Right lobe of liver (tissue), 6 donors: ENCODE data around the gene SLC25A45. TPM values are rescaled to one million over a fixed set of nuclear protein-coding genes. Genes with fewer than 3 reads are reported as not detected.

ENCODE experiments used
- ATAC-seq, 4 donors: fragments of 200-7000 bp; cut with Tn5 transposase; one replicate each; pipeline ENCODE4 v1.9.1; 2020; ENCODE audit warnings: mild to moderate bottlenecking in 4 of 4, moderate library complexity in 4 of 4
- DNase-seq, 3 donors: peaks; one replicate each; pipeline ENCODE4 v3.0.0-alpha.2; 2020
- H3K27ac ChIP-seq, 3 donors: fragments of 200-600 bp; one replicate each; pipeline ENCODE4 v1.8.0; 2022
- H3K27me3 ChIP-seq, 2 donors: fragments of 200-600 bp; one replicate each; pipeline ENCODE4 v1.8.0; 2022
- H3K36me3 ChIP-seq, 4 donors: fragments of 200-600 bp; sonication (generic) in 1 of 4; one replicate each; pipeline versions ENCODE4 v1.5.1 to v1.8.0; 2017 to 2022; ENCODE audit warnings: control low read depth in 1 of 4
- H3K4me1 ChIP-seq, 4 donors: fragments of 200-600 bp; sonication (generic) in 1 of 4; one replicate each; pipeline versions ENCODE4 v1.5.1 to v1.8.0; 2017 to 2022; ENCODE audit warnings: control low read depth in 1 of 4
- H3K4me3 ChIP-seq, 3 donors: fragments of 200-600 bp; one replicate each; pipeline ENCODE4 v1.8.0; 2022
- H3K9me3 ChIP-seq, 4 donors: fragments of 200-600 bp; sonication (generic) in 1 of 4; one replicate each; pipeline versions ENCODE4 v1.5.1 to v1.8.0; 2017 to 2022; ENCODE audit warnings: control low read depth in 1 of 4
- POLR2A ChIP-seq: fragments of 450-650 bp; IDR thresholded peaks from one replicate; pipeline ENCODE4 v1.6.1; 2017; ENCODE audit warnings: antibody characterized with exemption, mild to moderate bottlenecking
- WGBS: methylation state at CpG from one replicate; pipeline ENCODE4 v1.1.6; 2018; ENCODE audit warnings: low coverage, low lambda C conversion rate; ENCODE audit not compliant: insufficient coverage; ENCODE audit errors: missing lambda C conversion rate; 5-methylcytosine and 5-hydroxymethylcytosine counted together
- intact Hi-C, 2 donors: fragments of 100-400 bp; cut with DNase I; formaldehyde crosslinking; loops; one replicate each; pipeline versions ENCODE4 v1.11.2 to v1.14.1; 2022
- total RNA-seq, 6 experiments: library from RNA; depleted of rRNA in 2 of 6; stranded (reverse); fragments of >200 nt in 2 of 6; fragmentation: NEBNext Ultra II Directional in 3 of 6; extraction: Animal tissue kit (Norgen Biotek cat#: 25700) in 3 of 6; gene quantifications; one replicate each; pipeline versions ENCODE4 v1.1.0 to v1.2.4, GENCODE V29; 2016 to 2023
- TF ChIP-seq, protein P1 (sequence below), 4 donors: fragments of 200-600 bp in 3 of 4; fragments of 450-650 bp in 1 of 4; IDR thresholded peaks; one replicate each; pipeline versions ENCODE4 v1.5.1 to v1.8.0; 2016 to 2022; ENCODE audit warnings: antibody characterized with exemption in 4 of 4, mild to moderate bottlenecking in 2 of 4
- donor health status: DM: no; HTN: yes; CAD: no.
- donor health status: DM: no; HTN: no; CAD: no.
- donor health status: DM: no; HTN: no; CAD: no.
- donor health status: DM: no; HTN: yes; CAD: no.
- donor health status: DM: no; HTN: yes; CAD: no.

Gene SLC25A45
- total RNA-seq, 6 experiments from 2014 or later = 7.5 to 17.5 (median 12.1) TPM

DNA sequence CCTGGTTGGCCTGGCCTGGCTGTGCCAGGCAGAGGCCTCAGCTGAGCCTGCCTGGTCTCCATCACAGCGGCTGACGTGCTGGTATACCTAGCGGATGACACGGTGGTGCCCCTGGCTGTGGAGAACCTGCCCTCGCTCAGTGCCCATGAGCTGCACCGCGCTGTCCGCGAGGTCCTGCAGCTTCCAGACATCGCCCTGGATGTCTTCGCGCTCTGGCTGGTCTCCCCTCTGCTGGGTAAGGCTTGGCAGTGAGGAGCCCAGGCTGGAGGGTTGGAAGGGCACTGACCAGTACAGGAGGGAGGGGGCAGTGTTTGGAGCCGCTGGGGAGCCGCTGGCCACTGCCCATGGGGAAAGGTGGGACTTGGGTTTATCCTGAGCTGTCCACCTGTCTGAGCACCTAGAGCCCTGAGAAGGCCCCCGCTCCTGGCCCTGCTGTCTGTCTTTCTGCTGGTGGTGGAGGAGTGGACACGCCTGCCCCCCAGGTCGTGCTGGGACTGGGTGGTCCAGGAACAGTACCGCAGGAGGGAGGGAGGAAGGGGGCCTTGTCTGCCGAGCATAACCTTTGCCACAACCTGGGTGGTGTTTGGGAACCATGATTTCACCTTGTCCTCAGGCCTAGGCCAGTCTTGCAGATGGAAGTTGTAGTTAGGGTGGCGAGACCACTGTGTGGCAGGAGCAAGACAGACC lies 7.0 kb upstream of the SLC25A45 start:
- Histone ChIP-seq H3K9me3 (no peaks in the 10 kb centered on the region), H3K36me3 (peaks cover 0 to 4% (median 1%) of the 10 kb centered on the region in 4 donors), H3K27me3 (no peaks in the 10 kb centered on the region), H3K4me1 (peaks cover 0 to 20% (median 4%) of the 10 kb centered on the region in 4 donors), H3K27ac (peak overlapping the region; percentile 11 to 51 (median 18)), H3K4me3 (no peak overlapping the region)
- WGBS = 87% methylated on average over 7 of the region's 20 CpGs
- DNase-seq (no peak), ATAC-seq (no peak)
- TF ChIP-seq, protein P1, sequence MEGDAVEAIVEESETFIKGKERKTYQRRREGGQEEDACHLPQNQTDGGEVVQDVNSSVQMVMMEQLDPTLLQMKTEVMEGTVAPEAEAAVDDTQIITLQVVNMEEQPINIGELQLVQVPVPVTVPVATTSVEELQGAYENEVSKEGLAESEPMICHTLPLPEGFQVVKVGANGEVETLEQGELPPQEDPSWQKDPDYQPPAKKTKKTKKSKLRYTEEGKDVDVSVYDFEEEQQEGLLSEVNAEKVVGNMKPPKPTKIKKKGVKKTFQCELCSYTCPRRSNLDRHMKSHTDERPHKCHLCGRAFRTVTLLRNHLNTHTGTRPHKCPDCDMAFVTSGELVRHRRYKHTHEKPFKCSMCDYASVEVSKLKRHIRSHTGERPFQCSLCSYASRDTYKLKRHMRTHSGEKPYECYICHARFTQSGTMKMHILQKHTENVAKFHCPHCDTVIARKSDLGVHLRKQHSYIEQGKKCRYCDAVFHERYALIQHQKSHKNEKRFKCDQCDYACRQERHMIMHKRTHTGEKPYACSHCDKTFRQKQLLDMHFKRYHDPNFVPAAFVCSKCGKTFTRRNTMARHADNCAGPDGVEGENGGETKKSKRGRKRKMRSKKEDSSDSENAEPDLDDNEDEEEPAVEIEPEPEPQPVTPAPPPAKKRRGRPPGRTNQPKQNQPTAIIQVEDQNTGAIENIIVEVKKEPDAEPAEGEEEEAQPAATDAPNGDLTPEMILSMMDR (IDR thresholded peaks at IDR 0.05) = no peak
- TF ChIP-seq POLR2A = no peak
- intact Hi-C loops = no loop called here

DNA sequence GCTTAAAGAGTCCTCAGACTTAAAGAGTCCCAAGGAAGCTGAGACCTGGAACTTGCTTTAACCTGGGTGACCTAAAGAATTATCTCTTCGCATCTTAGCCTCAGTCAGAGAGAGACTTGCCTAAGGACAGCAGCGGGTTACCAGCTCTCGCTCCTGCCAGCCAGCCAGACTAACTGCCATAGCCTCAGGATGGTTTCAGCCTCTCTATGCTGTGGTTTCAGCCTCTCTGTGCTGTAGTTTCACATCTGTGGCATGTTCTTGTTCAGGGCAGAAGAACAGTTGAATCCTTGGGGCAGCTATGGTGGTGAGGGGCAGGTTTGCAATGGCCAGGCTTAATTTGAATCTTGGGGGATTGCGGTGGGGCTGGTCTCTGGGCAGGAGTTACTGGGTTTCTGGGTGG lies 6.3 kb upstream of the SLC25A45 start:
- Histone ChIP-seq H3K4me1 (peaks cover 0 to 20% (median 4%) of the 10 kb centered on the region in 4 donors), H3K9me3 (no peaks in the 10 kb centered on the region), H3K27ac (peak overlapping the region in 1 of 3 donors; percentile 13), H3K36me3 (no peaks in the 10 kb centered on the region), H3K4me3 (no peak overlapping the region), H3K27me3 (no peaks in the 10 kb centered on the region)
- DNase-seq = no peak
- intact Hi-C loops = no loop called here
- WGBS = 95% methylated on average over 2 of the region's 4 CpGs
- no peak for ATAC-seq
- no peak for TF ChIP-seq POLR2A
- TF ChIP-seq, protein P1 (IDR thresholded peaks at IDR 0.05) = no peak

DNA sequence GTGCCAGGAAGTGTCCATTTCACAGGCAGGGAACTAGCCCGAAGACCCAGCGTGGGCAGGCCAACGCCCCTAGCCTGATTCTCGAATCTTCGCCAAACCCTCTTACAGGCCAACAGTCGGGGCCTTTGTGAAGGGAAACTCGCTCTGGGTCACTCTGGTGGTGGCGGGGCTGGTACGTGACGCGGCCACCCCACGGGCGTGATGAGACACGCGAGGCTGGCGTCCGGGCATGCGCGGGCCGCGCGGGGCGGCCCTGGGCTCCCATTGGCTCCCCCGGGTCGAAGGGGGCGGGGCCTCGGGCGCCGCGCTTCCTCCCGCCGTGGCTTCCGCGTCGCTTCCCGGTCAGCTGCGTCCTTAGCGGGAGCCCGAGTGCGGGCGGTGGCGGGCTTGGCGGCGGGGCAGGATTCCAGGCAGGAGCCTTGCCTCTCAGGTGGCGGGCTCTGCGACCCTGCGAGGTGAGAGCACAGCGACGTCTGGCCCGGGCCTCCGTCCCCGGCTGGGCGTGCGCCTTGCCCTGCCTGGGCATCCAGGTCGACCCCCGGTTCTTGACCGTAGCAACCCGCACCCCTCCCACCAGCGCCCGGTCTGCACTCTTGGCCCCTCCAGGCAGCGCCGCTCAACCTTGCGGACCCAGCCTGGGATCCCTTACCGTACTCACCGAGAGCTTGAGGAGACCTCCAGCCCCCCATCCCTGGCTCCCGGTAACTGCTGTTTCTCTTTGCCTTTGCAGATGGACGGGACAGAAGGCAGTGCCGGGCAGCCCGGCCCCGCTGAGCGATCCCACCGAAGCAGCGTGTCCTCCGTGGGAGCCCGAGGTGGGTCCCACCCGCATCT lies 4.1 kb upstream of the SLC25A45 start, which contains the start of gene FRMD8:
Gene FRMD8, plus strand, starts transcription at position 331 of the 834 bp plus-strand sequence. Its CDS starts 400 bp downstream, at position 731.
- peak; percentile 93 to 95 (median 94) for DNase-seq
- Histone ChIP-seq H3K36me3 (no peaks in the 10 kb centered on the region), H3K27ac (peak within 1 kb of the TSS; percentile 91 to 99 (median 97)), H3K4me3 (peak within 1 kb of the TSS; percentile 76 to 97 (median 95)), H3K4me1 (peaks cover 0 to 36% (median 8%) of the 10 kb centered on the region in 4 donors), H3K27me3 (no peaks in the 10 kb centered on the region), H3K9me3 (no peaks in the 10 kb centered on the region)
- 7% methylated on average over 12 of the region's 76 CpGs for WGBS
- intact Hi-C loops = no loop called here
- TF ChIP-seq POLR2A = peak; percentile 95
- TF ChIP-seq, protein P1 (IDR thresholded peaks at IDR 0.05) = no peak
- peak; percentile 53 to 71 (median 70) for ATAC-seq

DNA sequence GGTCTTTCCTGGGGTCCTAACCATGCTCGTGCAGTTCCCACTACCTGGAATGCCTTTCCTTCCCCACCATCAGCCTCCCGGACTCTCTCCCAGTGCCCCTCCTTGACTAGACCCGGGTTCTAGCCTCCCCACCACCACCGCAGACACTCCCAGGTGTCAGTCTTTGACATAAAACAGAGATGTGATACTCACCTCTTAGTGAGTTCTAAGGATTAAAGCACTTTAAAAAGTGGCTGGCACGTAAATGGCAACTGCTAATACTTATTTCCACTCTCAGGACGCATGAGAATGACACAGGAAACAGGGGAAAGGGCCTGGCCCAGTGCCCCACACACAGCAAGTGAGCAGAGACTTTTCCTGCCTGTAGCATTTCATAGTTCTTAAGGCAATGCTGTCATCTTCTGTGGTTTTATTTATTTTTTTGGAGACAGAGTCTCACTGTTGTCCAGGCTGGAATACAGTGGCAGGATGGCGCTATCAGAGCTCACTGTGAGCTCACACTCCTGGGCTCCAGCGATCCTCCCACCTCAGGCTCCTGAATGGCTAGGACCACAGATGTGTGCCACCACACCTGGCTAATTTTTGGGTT lies 1.9 kb upstream of the SLC25A45 start:
- Histone ChIP-seq H3K4me3 (no peak overlapping the region), H3K4me1 (peaks cover 0 to 50% (median 15%) of the 10 kb centered on the region in 4 donors), H3K27ac (peak overlapping the region; percentile 47 to 99 (median 97)), H3K27me3 (no peaks in the 10 kb centered on the region), H3K9me3 (no peaks in the 10 kb centered on the region), H3K36me3 (no peaks in the 10 kb centered on the region)
- DNase-seq (no peak), ATAC-seq (no peak)
- intact Hi-C loops = no loop called here
- TF ChIP-seq, protein P1 (IDR thresholded peaks at IDR 0.05) = no peak
- TF ChIP-seq POLR2A = no peak
- WGBS = 59% methylated on average over 6 of the region's 8 CpGs
